A549 (cell line): Measurements from ENCODE around the gene BCL3. TPM values are rescaled to one million over a fixed set of nuclear protein-coding genes. Genes with fewer than 3 reads are reported as not detected.

Source experiments
- BCL3 ChIP-seq: fragments of >200 bp; sonication (Bioruptor Twin); formaldehyde crosslinking; IDR thresholded peaks from 3 replicates; pipeline ENCODE4 v1.6.1; 2016
- BHLHE40 ChIP-seq: IDR thresholded peaks from 2 replicates; pipeline ENCODE4 v1.6.1; 2012; ENCODE audit warnings: low read depth, low read length, inconsistent platforms
- CBX2 ChIP-seq: fragments of 200-600 bp; sonication (generic); IDR thresholded peaks from 2 replicates; pipeline ENCODE4 v1.6.1; 2016; ENCODE audit warnings: low read depth, mild to moderate bottlenecking, borderline replicate concordance
- CBX8 ChIP-seq: fragments of 200-600 bp; sonication (generic); IDR thresholded peaks from 2 replicates; pipeline ENCODE4 v1.6.1; 2016
- CHD2 ChIP-seq: fragments of 150-350 bp; IDR thresholded peaks from 2 replicates; pipeline ENCODE4 v1.6.1; 2014; ENCODE audit warnings: low read length; ENCODE audit not compliant: partially characterized antibody
- E2F6 ChIP-seq: IDR thresholded peaks from 2 replicates; pipeline ENCODE4 v1.6.1; 2012; ENCODE audit warnings: low read depth, borderline replicate concordance
- EHMT2 ChIP-seq: fragments of 200-600 bp; sonication (generic); IDR thresholded peaks from 2 replicates; pipeline ENCODE4 v1.6.1; 2016; ENCODE audit warnings: antibody characterized with exemption, low read depth, mild to moderate bottlenecking, moderate library complexity
- EP300 ChIP-seq, 2 experiments: fragments of >200 bp; sonication (Bioruptor Twin); formaldehyde crosslinking; IDR thresholded peaks; 2 replicates in 1 of 2; 3 replicates in 1 of 2; pipeline ENCODE4 v1.6.1; 2016 to 2017
- ESRRA ChIP-seq: fragments of 150-350 bp; IDR thresholded peaks from 2 replicates; pipeline ENCODE4 v1.6.1; 2014; ENCODE audit warnings: mild to moderate bottlenecking, low read length, borderline replicate concordance
- GATA3 ChIP-seq: IDR thresholded peaks from 2 replicates; pipeline ENCODE4 v1.6.1; 2012; ENCODE audit warnings: borderline replicate concordance
- HDAC2 ChIP-seq: fragments of 200-600 bp; sonication (generic); IDR thresholded peaks from 2 replicates; pipeline ENCODE4 v1.6.1; 2016
- HES2 ChIP-seq: fragments of >200 bp; sonication (Bioruptor Twin); formaldehyde crosslinking; IDR thresholded peaks from 2 replicates; pipeline ENCODE4 v1.6.1; 2016
- HOXA7 ChIP-seq: fragments of 250-450 bp; sonication (Bioruptor Pico); IDR thresholded peaks from 2 replicates; pipeline ENCODE4 v1.5.0; 2020; ENCODE audit warnings: mild to moderate bottlenecking, moderate library complexity
- HOXB5 ChIP-seq: fragments of 250-450 bp; sonication (Bioruptor Pico); IDR thresholded peaks from 2 replicates; pipeline ENCODE4 v1.5.0; 2020; ENCODE audit warnings: mild to moderate bottlenecking, moderate library complexity
- JUN ChIP-seq, 2 experiments: fragments of >200 bp; sonication (Bioruptor Twin); formaldehyde crosslinking; IDR thresholded peaks; 2 replicates in 1 of 2; 3 replicates in 1 of 2; pipeline ENCODE4 v1.6.1; 2016 to 2017
- KDM1A ChIP-seq: fragments of 200-600 bp; sonication (generic); IDR thresholded peaks from 2 replicates; pipeline ENCODE4 v1.6.1; 2016; ENCODE audit warnings: low read depth, mild to moderate bottlenecking
- KDM5A ChIP-seq: fragments of 200-600 bp; sonication (generic); IDR thresholded peaks from 2 replicates; pipeline ENCODE4 v1.6.1; 2016; ENCODE audit warnings: antibody characterized with exemption, mild to moderate bottlenecking
- MAFK ChIP-seq: fragments of 450-650 bp; IDR thresholded peaks from 2 replicates; pipeline ENCODE4 v1.6.1; 2014; ENCODE audit not compliant: partially characterized antibody
- MYC ChIP-seq: IDR thresholded peaks from 2 replicates; pipeline ENCODE4 v1.6.1; 2012; ENCODE audit warnings: mild to moderate bottlenecking, inconsistent platforms, low read length, improper control_type of control experiment, borderline replicate concordance
- NPAS2 ChIP-seq: fragments of 250-450 bp; sonication (Bioruptor Pico); IDR thresholded peaks from 2 replicates; pipeline ENCODE4 v1.8.0; 2022; ENCODE audit warnings: mild to moderate bottlenecking, moderate library complexity, borderline replicate concordance
- NR3C1 ChIP-seq: fragments of >200 bp; sonication (Bioruptor Twin); formaldehyde crosslinking; IDR thresholded peaks from 3 replicates; pipeline ENCODE4 v1.6.1; 2017
- PBX3 ChIP-seq: IDR thresholded peaks from 2 replicates; pipeline ENCODE4 v1.6.1; 2012
- PHF8 ChIP-seq: fragments of 200-600 bp; sonication (generic); IDR thresholded peaks from 2 replicates; pipeline ENCODE4 v1.6.1; 2016; ENCODE audit warnings: low read depth, mild to moderate bottlenecking, antibody characterized with exemption, moderate library complexity, borderline replicate concordance
- POLR2A ChIP-seq: IDR thresholded peaks from 2 replicates; pipeline ENCODE4 v1.6.1; 2012; ENCODE audit warnings: mild to moderate bottlenecking, low read length
- RAD21 ChIP-seq, 2 experiments: fragments of >200 bp in 1 of 2; sonication (Bioruptor Twin) in 1 of 2; formaldehyde crosslinking in 1 of 2; IDR thresholded peaks in 1 of 2; conservative IDR thresholded peaks in 1 of 2; 2 replicates in 1 of 2; 3 replicates in 1 of 2; pipeline ENCODE4 v1.6.1; 2012 to 2018; ENCODE audit warnings: inconsistent platforms in 1 of 2
- RARB ChIP-seq: fragments of 250-450 bp; sonication (Bioruptor Pico); IDR thresholded peaks from 2 replicates; pipeline ENCODE4 v1.8.0; 2021; ENCODE audit warnings: mild to moderate bottlenecking, moderate library complexity
- RCOR1 ChIP-seq: fragments of 150-350 bp; IDR thresholded peaks from 2 replicates; pipeline ENCODE4 v1.6.1; 2014; ENCODE audit warnings: antibody characterized with exemption, low read length, low read depth
- REST ChIP-seq: fragments of 200-600 bp; sonication (generic); IDR thresholded peaks from 2 replicates; pipeline ENCODE4 v1.6.1; 2016; ENCODE audit warnings: antibody characterized with exemption, mild to moderate bottlenecking, moderate library complexity
- RNF2 ChIP-seq: fragments of 200-600 bp; sonication (generic); IDR thresholded peaks from 2 replicates; pipeline ENCODE4 v1.6.1; 2016; ENCODE audit warnings: low read depth, mild to moderate bottlenecking, antibody characterized with exemption, moderate library complexity, borderline replicate concordance
- SREBF2 ChIP-seq: fragments of 450-650 bp; IDR thresholded peaks from 2 replicates; pipeline ENCODE4 v1.6.1; 2014; ENCODE audit warnings: mild to moderate bottlenecking, moderate library complexity
- TP53 ChIP-seq: fragments of 250-450 bp; sonication (Bioruptor Pico); IDR thresholded peaks from 2 replicates; pipeline ENCODE4 v1.5.0; 2021; ENCODE audit warnings: mild to moderate bottlenecking, moderate library complexity
- USF2 ChIP-seq: fragments of 450-650 bp; IDR thresholded peaks from 2 replicates; pipeline ENCODE4 v1.6.1; 2014; ENCODE audit warnings: antibody characterized with exemption
- ZFP36 ChIP-seq: fragments of 450-650 bp; IDR thresholded peaks from 2 replicates; pipeline ENCODE4 v1.6.1; 2014; ENCODE audit warnings: borderline replicate concordance; ENCODE audit not compliant: partially characterized antibody
- ZNF302 ChIP-seq: fragments of 250-450 bp; sonication (Bioruptor Pico); IDR thresholded peaks from 2 replicates; pipeline ENCODE4 v1.9.0; 2021; ENCODE audit warnings: inconsistent platforms, mild to moderate bottlenecking, moderate library complexity
- polyA plus RNA-seq, 4 experiments: library from polyadenylated mRNA; depleted of rRNA in 3 of 4; stranded (reverse); fragments of >200 nt; fragmentation: RNase III in 1 of 4; extraction: RNeasy Plus Mini Kit Qiagen cat#74134 plus additional on column Dnase treatment in 1 of 4; gene quantifications; 2 replicates in 3 of 4; 3 replicates in 1 of 4; pipeline ENCODE4 v1.2.3, GENCODE V29; 2011 to 2017
- TF ChIP-seq, protein P1 (sequence below): fragments of 250-450 bp; sonication (Bioruptor Pico); IDR thresholded peaks from 2 replicates; pipeline ENCODE4 v1.5.0; 2020; ENCODE audit warnings: low read depth, mild to moderate bottlenecking, moderate library complexity

Gene BCL3
- polyA plus RNA-seq, 2 of the 4 experiments (the other 2 are of a cell fraction): 22.6 to 72.1 TPM

DNA sequence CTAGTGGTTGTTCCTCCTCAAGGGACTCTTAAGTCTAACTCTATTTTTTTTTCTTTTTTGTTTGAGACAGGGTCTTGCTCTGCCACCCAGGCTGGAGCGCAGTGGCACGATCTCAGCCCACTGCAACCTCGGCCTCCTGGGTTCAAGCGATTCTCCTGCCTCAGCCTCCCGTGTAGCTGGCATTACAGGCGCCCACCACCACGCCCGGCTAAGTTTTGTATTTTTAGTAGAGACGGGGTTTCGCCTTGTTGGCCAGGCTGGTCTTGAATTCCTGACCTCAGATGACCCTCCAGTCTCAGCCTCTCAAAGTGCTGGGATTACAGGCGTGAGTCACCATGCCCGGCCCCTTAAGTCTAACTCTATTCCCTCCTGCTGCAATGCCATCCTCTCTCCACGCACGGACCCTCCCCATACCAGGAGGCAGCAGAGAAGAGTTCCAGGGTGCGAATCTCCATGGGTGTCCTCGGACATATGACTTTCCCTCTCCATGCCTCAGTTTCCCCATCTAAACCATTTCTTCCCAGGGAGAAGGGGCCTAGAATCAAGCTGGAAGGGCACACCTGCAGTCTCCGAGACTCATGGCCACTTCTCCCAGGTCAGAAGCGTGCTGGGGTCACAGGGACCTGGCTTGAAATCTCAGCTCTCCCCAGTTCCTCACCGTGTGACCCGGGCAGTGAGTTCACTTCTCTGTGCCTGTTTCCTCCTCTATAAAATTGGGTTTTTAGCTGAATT, 6.0 kb upstream of the BCL3 start (continued):
- TF ChIP-seq KDM5A: no peak
- 0 out of 2 replicates have a peak, but pooled peaks have one; percentile 9 for TF ChIP-seq POLR2A
- TF ChIP-seq KDM1A: peak; percentile 81
- no peak for TF ChIP-seq PBX3
- 0 out of 2 replicates have a peak, but pooled peaks have one; percentile 46 for TF ChIP-seq NPAS2 (CRISPR knock-in tag)
- no peak for TF ChIP-seq MYC
- no peak for TF ChIP-seq BCL3
- TF ChIP-seq CBX2: no peak
- TF ChIP-seq REST: no peak
- TF ChIP-seq, protein P1, sequence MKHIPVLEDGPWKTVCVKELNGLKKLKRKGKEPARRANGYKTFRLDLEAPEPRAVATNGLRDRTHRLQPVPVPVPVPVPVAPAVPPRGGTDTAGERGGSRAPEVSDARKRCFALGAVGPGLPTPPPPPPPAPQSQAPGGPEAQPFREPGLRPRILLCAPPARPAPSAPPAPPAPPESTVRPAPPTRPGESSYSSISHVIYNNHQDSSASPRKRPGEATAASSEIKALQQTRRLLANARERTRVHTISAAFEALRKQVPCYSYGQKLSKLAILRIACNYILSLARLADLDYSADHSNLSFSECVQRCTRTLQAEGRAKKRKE (CRISPR knock-in tag): peak; percentile 93
- TF ChIP-seq MAFK: no peak
- no peak for TF ChIP-seq HDAC2
- TF ChIP-seq CBX8: no peak
- peak; percentile 17; the same call in 1 of the 2 replicates for TF ChIP-seq TP53 (CRISPR knock-in tag)
- TF ChIP-seq BHLHE40: no peak
- no peak for TF ChIP-seq ESRRA
- no peak for TF ChIP-seq CHD2
- no peak for TF ChIP-seq RCOR1
- TF ChIP-seq HOXA7: peak; percentile 27; the same call in 1 of the 2 replicates
- TF ChIP-seq RAD21 (conservative IDR thresholded peaks at IDR 0.05 in 1 of 2, IDR thresholded peaks at IDR 0.05 in 1 of 2): no peak
- TF ChIP-seq USF2: no peak
- peak; percentile 91 for TF ChIP-seq HOXB5 (CRISPR knock-in tag)
- no peak for TF ChIP-seq E2F6
- TF ChIP-seq RARB (CRISPR knock-in tag): peak; percentile 82; the same call in 1 of the 2 replicates
- peak; percentile 80; the same call in 1 of the 2 replicates for TF ChIP-seq ZNF302 (CRISPR knock-in tag)
- TF ChIP-seq HES2: no peak
- no peak for TF ChIP-seq PHF8
- TF ChIP-seq EHMT2: no peak
- no peak for TF ChIP-seq ZFP36
- no peak for TF ChIP-seq NR3C1
- TF ChIP-seq RNF2: no peak
- no peak for TF ChIP-seq EP300 (IDR thresholded peaks at IDR 0.05)
- no peak for TF ChIP-seq JUN (IDR thresholded peaks at IDR 0.05)
- TF ChIP-seq SREBF2: no peak
- no peak for TF ChIP-seq GATA3
